Sigmoid colon (tissue), 7 donors: ENCODE data around the gene SETD1B. TPM values are rescaled to one million over a fixed set of nuclear protein-coding genes. Genes with fewer than 3 reads are reported as not detected.
"Not testable (repeated sequence)": the region's sequence is repeated elsewhere in the genome, so short reads cannot be mapped to it uniquely, and the experiment has no call there.

Source experiments
- DNase-seq: peaks from one replicate; pipeline ENCODE4 v3.0.0-alpha.2; 2019
- H3K27ac ChIP-seq, 4 donors: fragments of 200-600 bp; sonication (generic); one replicate each; pipeline ENCODE4 v1.5.1; 2016 to 2019; ENCODE audit warnings: mild to moderate bottlenecking in 1 of 4
- H3K27me3 ChIP-seq, 3 donors: fragments of 200-600 bp; sonication (generic); one replicate each; pipeline ENCODE4 v1.5.1; 2019; ENCODE audit warnings: mild to moderate bottlenecking in 1 of 3
- H3K36me3 ChIP-seq, 4 donors: fragments of 200-600 bp; sonication (generic); one replicate each; pipeline ENCODE4 v1.5.1; 2016 to 2019
- H3K4me1 ChIP-seq, 4 donors: fragments of 200-600 bp; sonication (generic); one replicate each; pipeline ENCODE4 v1.5.1; 2017 to 2019
- H3K4me3 ChIP-seq, 4 donors: fragments of 200-600 bp; sonication (generic); one replicate each; pipeline ENCODE4 v1.5.1; 2017 to 2019; ENCODE audit warnings: mild to moderate bottlenecking in 2 of 4, moderate library complexity in 1 of 4
- H3K9me3 ChIP-seq, 4 donors: fragments of 200-600 bp in 3 of 4; sonication (generic) in 3 of 4; one replicate each; pipeline versions ENCODE4 v1.5.1 to v1.6.1; 2013 to 2019
- EP300 ChIP-seq, 4 donors: sonication (generic); formaldehyde crosslinking; IDR thresholded peaks; one replicate each; pipeline ENCODE4 v1.6.1; 2017; ENCODE audit warnings: antibody characterized with exemption in 4 of 4
- POLR2A ChIP-seq, 2 donors: fragments of 450-650 bp; IDR thresholded peaks; one replicate each; pipeline ENCODE4 v1.6.1; 2016; ENCODE audit warnings: antibody characterized with exemption in 2 of 2, mild to moderate bottlenecking in 2 of 2, moderate library complexity in 2 of 2
- POLR2AphosphoS5 ChIP-seq, 4 donors: sonication (generic); formaldehyde crosslinking; IDR thresholded peaks; one replicate each; pipeline ENCODE4 v1.6.1; 2017; ENCODE audit warnings: antibody characterized with exemption in 4 of 4
- WGBS, 2 donors: extraction: QIAGEN DNeasy Blood & Tissue Kit; methylation state at CpG; one replicate each; pipeline ENCODE4 v1.1.7; 2013; 5-methylcytosine and 5-hydroxymethylcytosine counted together
- intact Hi-C: fragments of 100-400 bp; cut with DNase I; formaldehyde crosslinking; loops from one replicate; pipeline ENCODE4 v1.15.1; 2023
- polyA plus RNA-seq, 3 donors: library from polyadenylated mRNA; stranded (reverse); fragments of 200-250 nt; gene quantifications; one replicate each; pipeline ENCODE4 v1.2.3, GENCODE V29; 2013
- total RNA-seq, 4 donors: library from RNA; depleted of rRNA; stranded (reverse); fragments of >200 nt; gene quantifications; one replicate each; pipeline ENCODE4 v1.1.0, GENCODE V29; 2016
- TF ChIP-seq, protein P1 (sequence below), 4 experiments: fragments of 450-650 bp in 3 of 4; fragments of 200-600 bp in 1 of 4; IDR thresholded peaks; one replicate each; pipeline ENCODE4 v1.5.1; 2016 to 2019; ENCODE audit warnings: antibody characterized with exemption in 4 of 4, mild to moderate bottlenecking in 3 of 4, moderate library complexity in 2 of 4
- donor health status: healthy with polysubstance abuse.
- donor health status: Bipolar disorder and iron deficiency.
- donor health status: healthy.

The SETD1B gene
- total and polyA plus RNA-seq, 7 donors: 2.4 to 16.9 (median 8.2) TPM

GRCh38 chr12:121843236-121843982 is 39.6 kb downstream of the SETD1B start:
- Histone ChIP-seq H3K27me3 (no peaks in the 10 kb centered on the region), H3K36me3 (no peaks in the 10 kb centered on the region), H3K4me1 (peaks cover 0 to 13% (median 11%) of the 10 kb centered on the region in 4 donors), H3K27ac (no peak overlapping the region), H3K9me3 (no peaks in the 10 kb centered on the region), H3K4me3 (no peak overlapping the region)
- intact Hi-C loops: no loop called here
- no peak for DNase-seq
- 69 to 81% methylated on average over 13 of the region's 13 CpGs for WGBS, 2 donors
- no peak for TF ChIP-seq POLR2A (IDR thresholded peaks at IDR 0.05)
- TF ChIP-seq EP300 (IDR thresholded peaks at IDR 0.05): no peak
- no peak for TF ChIP-seq POLR2AphosphoS5 (IDR thresholded peaks at IDR 0.05)
- TF ChIP-seq, protein P1, sequence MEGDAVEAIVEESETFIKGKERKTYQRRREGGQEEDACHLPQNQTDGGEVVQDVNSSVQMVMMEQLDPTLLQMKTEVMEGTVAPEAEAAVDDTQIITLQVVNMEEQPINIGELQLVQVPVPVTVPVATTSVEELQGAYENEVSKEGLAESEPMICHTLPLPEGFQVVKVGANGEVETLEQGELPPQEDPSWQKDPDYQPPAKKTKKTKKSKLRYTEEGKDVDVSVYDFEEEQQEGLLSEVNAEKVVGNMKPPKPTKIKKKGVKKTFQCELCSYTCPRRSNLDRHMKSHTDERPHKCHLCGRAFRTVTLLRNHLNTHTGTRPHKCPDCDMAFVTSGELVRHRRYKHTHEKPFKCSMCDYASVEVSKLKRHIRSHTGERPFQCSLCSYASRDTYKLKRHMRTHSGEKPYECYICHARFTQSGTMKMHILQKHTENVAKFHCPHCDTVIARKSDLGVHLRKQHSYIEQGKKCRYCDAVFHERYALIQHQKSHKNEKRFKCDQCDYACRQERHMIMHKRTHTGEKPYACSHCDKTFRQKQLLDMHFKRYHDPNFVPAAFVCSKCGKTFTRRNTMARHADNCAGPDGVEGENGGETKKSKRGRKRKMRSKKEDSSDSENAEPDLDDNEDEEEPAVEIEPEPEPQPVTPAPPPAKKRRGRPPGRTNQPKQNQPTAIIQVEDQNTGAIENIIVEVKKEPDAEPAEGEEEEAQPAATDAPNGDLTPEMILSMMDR (IDR thresholded peaks at IDR 0.05): no peak

DNA sequence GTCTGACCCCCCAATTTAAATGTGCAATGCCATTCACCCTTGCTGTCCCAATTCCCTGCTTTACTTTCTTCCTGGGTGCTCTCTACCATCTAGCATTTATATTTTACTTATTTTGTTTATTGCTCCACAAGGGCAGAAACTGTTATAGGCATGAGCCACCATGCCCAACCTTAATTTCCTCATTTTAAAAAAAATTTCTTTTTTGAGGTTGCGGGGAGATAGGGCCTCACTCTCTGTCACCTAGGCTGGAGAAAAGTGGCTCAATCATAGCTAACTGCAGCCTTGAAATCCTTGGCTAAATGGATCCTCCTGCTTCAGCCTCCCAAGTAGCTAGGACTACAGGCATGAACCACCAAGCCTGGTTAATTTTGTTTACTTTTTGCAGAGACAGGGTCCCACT is 41.9 kb downstream of the SETD1B start:
- H3K9me3 ChIP-seq: no peaks in the 10 kb centered on the region
- no peak for TF ChIP-seq POLR2A (IDR thresholded peaks at IDR 0.05)
- TF ChIP-seq, protein P1 (IDR thresholded peaks at IDR 0.05): no peak
- no peak for TF ChIP-seq POLR2AphosphoS5 (IDR thresholded peaks at IDR 0.05)
- no peak for TF ChIP-seq EP300 (IDR thresholded peaks at IDR 0.05)
- no peak overlapping the region for H3K27ac ChIP-seq
- intact Hi-C loops: no loop called here
- 96 to 97% methylated on average over 1 of the region's 1 CpG for WGBS, 2 donors
- no peaks in the 10 kb centered on the region for H3K4me1 ChIP-seq
- H3K36me3 ChIP-seq: no peaks in the 10 kb centered on the region
- no peak overlapping the region for H3K4me3 ChIP-seq
- H3K27me3 ChIP-seq: no peaks in the 10 kb centered on the region
- no peak for DNase-seq

- Histone ChIP-seq H3K4me1 (no peaks in the 10 kb centered on the region), H3K27ac (no peak overlapping the region), H3K27me3 (no peaks in the 10 kb centered on the region), H3K36me3 (no peaks in the 10 kb centered on the region), H3K4me3 (no peak overlapping the region), H3K9me3 (no peaks in the 10 kb centered on the region)
- WGBS, 2 donors: 95% methylated on average over 6 of the region's 6 CpGs
- intact Hi-C loops: no loop called here
- DNase-seq: no peak
- TF ChIP-seq POLR2AphosphoS5 (IDR thresholded peaks at IDR 0.05) (no peak), EP300 (IDR thresholded peaks at IDR 0.05) (no peak), POLR2A (IDR thresholded peaks at IDR 0.05) (no peak)
- TF ChIP-seq, protein P1 (IDR thresholded peaks at IDR 0.05): no peak
Observed at GRCh38 chr12:121849211-121849610, 45.4 kb downstream of the SETD1B start.

GRCh38 chr12:121849665-121850064 is 45.9 kb downstream of the SETD1B start:
- no peak overlapping the region for H3K4me3 ChIP-seq
- H3K4me1 ChIP-seq: no peaks in the 10 kb centered on the region
- TF ChIP-seq EP300 (IDR thresholded peaks at IDR 0.05) (no peak), POLR2AphosphoS5 (IDR thresholded peaks at IDR 0.05) (no peak), POLR2A (IDR thresholded peaks at IDR 0.05) (no peak)
- TF ChIP-seq, protein P1 (IDR thresholded peaks at IDR 0.05): no peak
- 79 to 83% methylated on average over 13 of the region's 13 CpGs for WGBS, 2 donors
- no peak overlapping the region for H3K27ac ChIP-seq
- H3K27me3 ChIP-seq: no peaks in the 10 kb centered on the region
- no peaks in the 10 kb centered on the region for H3K36me3 ChIP-seq
- no peak for DNase-seq
- intact Hi-C loops: no loop called here
- H3K9me3 ChIP-seq: no peaks in the 10 kb centered on the region

- intact Hi-C loops, H3K27me3 ChIP-seq, H3K36me3 ChIP-seq, H3K4me1 ChIP-seq, H3K4me3 ChIP-seq, H3K27ac ChIP-seq, DNase-seq, H3K9me3 ChIP-seq: not testable (repeated sequence)
- 45 to 68% methylated on average over 3 of the region's 3 CpGs for WGBS, 2 donors
Observed at GRCh38 chr12:121852392-121852791, 48.6 kb downstream of the SETD1B start.
